Measurements from ENCODE around the gene PIK3R5.

- no peak for TF ChIP-seq CTCF (conservative IDR thresholded peaks at IDR 0.05; ENCODE audit: low read depth, low read length)
- TF ChIP-seq EZH2 (IDR thresholded peaks at IDR 0.05; ENCODE audit: borderline replicate concordance, low read depth, low read length, poor library complexity, severe bottlenecking), result no peak
These were observed 65.3 kb downstream of the PIK3R5 start for GRCh38 chr17:8900207-8900606.

Data from A673 (cell line).